Endothelial cell of umbilical vein (primary cell): ENCODE data around the gene MCM3. TPM values are rescaled to one million over a fixed set of nuclear protein-coding genes. Genes with fewer than 3 reads are reported as not detected.

Source experiments
- BruUV-seq: library from RNA; stranded (reverse); fragments of 400-500 nt; replicated peaks from 2 replicates; lab custom pipeline; 2021; lab: Mats Ljungman, UMichigan
- CTCF ChIA-PET: fragments of 300-600, 350-600 bp; sonication (Branson Sonifier 250); formaldehyde crosslinking; loops from one replicate; lab custom pipeline; 2021; ENCODE audit warnings: antibody characterized with exemption, inconsistent platforms; lab: Charles Lee
- POLR2A ChIA-PET: fragments of 300-600, 350-600 bp; sonication (Branson Sonifier 250); formaldehyde crosslinking; loops from one replicate; lab custom pipeline; 2021; ENCODE audit warnings: antibody characterized with exemption, inconsistent platforms; lab: Charles Lee
- DNase-seq: peaks from one replicate; pipeline ENCODE4 v3.0.0-alpha.2; 2011; ENCODE audit warnings: low read depth, low spot score
- FAIRE-seq: peaks from 2 replicates; lab custom pipeline; 2011; peaks lifted over from hg19 to GRCh38; lab: Jason Lieb, UNC
- H2AFZ ChIP-seq: 2 replicates; pipeline ENCODE4 v1.6.0; 2012; ENCODE audit warnings: low read depth, low read length, control low read depth, inconsistent platforms
- H3K27ac ChIP-seq: 2 replicates; pipeline ENCODE4 v1.5.1; 2011; ENCODE audit warnings: low read depth, mild to moderate bottlenecking, control low read depth, low read length, moderate library complexity; ENCODE audit not compliant: insufficient read depth
- H3K27me3 ChIP-seq, 2 experiments: 2 replicates each; pipeline versions ENCODE4 v1.6.0 to v1.6.1; 2011; ENCODE audit warnings: low read length in 2 of 2, mixed read lengths in 1 of 2; ENCODE audit not compliant: control insufficient read depth in 2 of 2, insufficient read depth in 2 of 2
- H3K36me3 ChIP-seq, 2 experiments: 2 replicates in 1 of 2; 3 replicates in 1 of 2; pipeline ENCODE4 v1.5.1; 2011; ENCODE audit warnings: low read length in 2 of 2, mild to moderate bottlenecking in 1 of 2, moderate library complexity in 1 of 2; ENCODE audit not compliant: control insufficient read depth in 2 of 2, insufficient read depth in 2 of 2; ENCODE audit errors: extremely low read depth in 1 of 2
- H3K4me1 ChIP-seq: 3 replicates; pipeline ENCODE4 v1.5.1; 2011; ENCODE audit warnings: mild to moderate bottlenecking, low read length; ENCODE audit not compliant: control insufficient read depth, insufficient read depth; ENCODE audit errors: extremely low read depth
- H3K4me2 ChIP-seq: 2 replicates; pipeline ENCODE4 v1.6.1; 2011; ENCODE audit warnings: low read length, control low read depth, mixed read lengths; ENCODE audit not compliant: insufficient read depth
- H3K4me3 ChIP-seq, 3 experiments: fragments of 200-600 bp in 1 of 3; sonication (generic), shearing (Covaris generic) in 1 of 3; replicated peaks in 1 of 3; 2 replicates each; pipeline ENCODE4 v1.5.1; 2011 to 2016; ENCODE audit warnings: control low read depth in 3 of 3, low read length in 3 of 3, mild to moderate bottlenecking in 2 of 3, inconsistent platforms in 1 of 3, low read depth in 1 of 3, moderate library complexity in 1 of 3; ENCODE audit not compliant: insufficient read depth in 1 of 3
- H3K79me2 ChIP-seq: 2 replicates; pipeline ENCODE4 v1.6.0; 2012; ENCODE audit warnings: low read length, inconsistent platforms; ENCODE audit not compliant: control insufficient read depth, insufficient read depth
- H3K9ac ChIP-seq: replicated peaks from 2 replicates; pipeline ENCODE3; 2011; ENCODE audit warnings: low read length, control low read depth; ENCODE audit not compliant: insufficient read depth; ENCODE audit errors: extremely low read depth
- H3K9me1 ChIP-seq: replicated peaks from 3 replicates; pipeline ENCODE4 v1.6.0; 2011; ENCODE audit warnings: mild to moderate bottlenecking, low read length; ENCODE audit not compliant: control insufficient read depth, insufficient read depth; ENCODE audit errors: extremely low read depth
- H3K9me3 ChIP-seq: replicated peaks from 2 replicates; pipeline ENCODE4 v1.5.1; 2012; ENCODE audit warnings: low read length, inconsistent platforms; ENCODE audit not compliant: control insufficient read depth, insufficient read depth
- H4K20me1 ChIP-seq: replicated peaks from 2 replicates; pipeline ENCODE3; 2011; ENCODE audit warnings: mild to moderate bottlenecking, low read length; ENCODE audit not compliant: control insufficient read depth, insufficient read depth; ENCODE audit errors: extremely low read depth
- CTCF ChIP-seq, 2 donors: IDR thresholded peaks; 1 replicate in 1 of 2; 2 replicates in 1 of 2; pipeline ENCODE4 v1.5.1; 2011; ENCODE audit warnings: low read length in 2 of 2, mild to moderate bottlenecking in 2 of 2, moderate library complexity in 2 of 2, control low read depth in 1 of 2, inconsistent platforms in 1 of 2, low read depth in 1 of 2; ENCODE audit not compliant: insufficient read depth in 1 of 2; ENCODE audit errors: extremely low read depth in 1 of 2
- EZH2 ChIP-seq: IDR thresholded peaks from 2 replicates; pipeline ENCODE4 v1.6.1; 2012; ENCODE audit warnings: borderline replicate concordance, low read depth, mild to moderate bottlenecking, moderate library complexity, low read length, inconsistent platforms; ENCODE audit not compliant: severe bottlenecking
- FOS ChIP-seq: IDR thresholded peaks from 2 replicates; pipeline ENCODE4 v1.6.1; 2011; ENCODE audit warnings: mild to moderate bottlenecking, low read length, moderate library complexity, borderline replicate concordance; ENCODE audit not compliant: insufficient read depth
- GATA2 ChIP-seq: IDR thresholded peaks from 2 replicates; pipeline ENCODE4 v1.7.0; 2011; ENCODE audit warnings: low read depth, mild to moderate bottlenecking, moderate library complexity, mixed read lengths, low read length; ENCODE audit not compliant: insufficient read length, insufficient read depth
- JUN ChIP-seq: IDR thresholded peaks from 2 replicates; pipeline ENCODE4 v1.6.1; 2011; ENCODE audit warnings: borderline replicate concordance, low read depth; ENCODE audit not compliant: insufficient read length, insufficient read depth
- MAX ChIP-seq: IDR thresholded peaks from 2 replicates; pipeline ENCODE4 v1.6.1; 2011; ENCODE audit not compliant: insufficient read depth, insufficient read length
- MYC ChIP-seq: IDR thresholded peaks from one replicate; pipeline ENCODE4 v1.6.1; 2011; ENCODE audit warnings: mild to moderate bottlenecking, low read depth, low read length
- POLR2A ChIP-seq: IDR thresholded peaks from 2 replicates; pipeline ENCODE4 v1.6.1; 2012; ENCODE audit warnings: low read depth, mild to moderate bottlenecking, control low read depth, low read length
- POLR2AphosphoS5 ChIP-seq: IDR thresholded peaks from 2 replicates; pipeline ENCODE4 v1.6.1; 2012; ENCODE audit warnings: low read depth, mild to moderate bottlenecking, control low read depth, low read length, moderate library complexity; ENCODE audit not compliant: insufficient read depth
- dilution Hi-C: fragments of 300-500 bp; cut with MboI; formaldehyde crosslinking; loops from one replicate; pipeline ENCODE4 v1.15.0; 2019; ENCODE audit warnings: low sequenced_read_pairs; ENCODE audit not compliant: extremely low pct_ligation_motif_present
- intact Hi-C: fragments of 100-400 bp; cut with micrococcal nuclease; formaldehyde crosslinking; loops from one replicate; pipeline ENCODE4 v1.10.0; 2022
- polyA plus RNA-seq, 4 experiments: library from polyadenylated mRNA; depleted of rRNA in 3 of 4; stranded (reverse) in 3 of 4; unstranded in 1 of 4; fragments of >200 nt; gene quantifications; 2 replicates each; pipeline versions ENCODE4 v1.2.1 to v1.2.3, GENCODE V29; 2011 to 2012; ENCODE audit warnings: missing spikeins in 1 of 4
- total RNA-seq: library from RNA; stranded (reverse); gene quantifications from 2 replicates; pipeline ENCODE4 v1.2.3, GENCODE V29; 2021

The MCM3 gene
- total and polyA plus RNA-seq, 2 donors (not counting 3 experiments of a cell fraction or from before 2014, with no cell fraction given) = 57.2 to 81.6 TPM

DNA sequence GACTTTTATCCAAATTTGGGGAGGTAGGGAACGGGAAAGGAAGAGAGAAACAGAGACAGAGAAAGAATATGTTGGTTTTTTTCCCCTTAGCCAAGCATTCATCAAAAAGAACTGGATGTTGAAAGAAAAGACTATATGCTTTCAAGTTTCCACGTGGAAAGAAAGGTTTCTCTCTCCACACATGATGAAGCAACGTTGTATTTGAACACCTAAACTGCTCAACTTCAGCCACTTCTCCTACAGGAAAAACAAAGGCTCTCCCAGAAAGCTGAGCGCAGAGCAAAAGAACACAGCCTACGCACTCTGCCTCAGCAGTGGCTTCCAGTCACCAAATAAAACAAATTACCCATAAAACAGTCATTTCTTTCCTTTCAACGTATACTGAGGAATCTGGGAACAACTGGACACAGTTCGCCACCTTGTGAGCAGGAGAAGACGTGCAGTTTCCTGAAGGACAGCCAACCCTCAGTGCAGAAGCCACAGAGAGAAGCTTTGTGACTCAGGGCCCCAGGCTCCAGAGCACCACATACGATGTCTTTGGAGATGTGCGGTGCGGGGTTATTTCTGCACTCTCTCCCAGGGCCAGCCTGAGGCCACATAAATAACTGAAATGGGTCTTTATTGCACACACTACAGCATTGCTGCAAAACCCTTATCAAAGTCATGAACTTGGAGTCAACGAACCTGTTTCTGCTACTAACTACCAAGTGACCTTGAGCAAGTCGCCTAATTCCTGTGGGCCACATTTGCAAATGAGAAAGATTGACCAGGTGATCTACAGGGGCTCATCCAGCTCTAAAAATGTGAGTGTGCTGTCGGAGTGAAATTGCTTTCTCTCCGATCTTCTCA lies 50.3 kb downstream of the MCM3 start:
- dilution Hi-C loops = no loop called here
- Histone ChIP-seq H3K27ac (no peak overlapping the region), H3K4me3 (no peak overlapping the region), H3K4me1 (no peaks in the 10 kb centered on the region), H3K9me1 (no peaks in the 10 kb centered on the region), H3K9me3 (no peaks in the 10 kb centered on the region), H3K27me3 (no peaks in the 10 kb centered on the region), H3K9ac (no peak overlapping the region), H3K4me2 (no peak overlapping the region), H4K20me1 (no peaks in the 10 kb centered on the region), H2AFZ (no peak overlapping the region), H3K36me3 (no peaks in the 10 kb centered on the region), H3K79me2 (no peaks in the 10 kb centered on the region)
- BruUV-seq = no TSS peak
- ChIA-PET POLR2A (no interaction called here), CTCF (interaction anchor here (0.6 to 1.7 kb wide), 21 partner anchors 8 to 380 kb away, joined by 3 to 15 read pairs (median 4); no protein-coding TSS in a partner anchor)
- DNase-seq = peak; percentile 45
- intact Hi-C loops = loop anchor here (1.0 to 10.0 kb wide), 5 partner anchors 71 to 379 kb away; partner anchors contain the start of gene PKHD1
- TF ChIP-seq POLR2AphosphoS5 (no peak), POLR2A (no peak), MYC (no peak), GATA2 (no peak), CTCF (IDR thresholded peaks at IDR 0.05; ENCODE audit: extremely low read depth in 1 of 2, insufficient read depth in 1 of 2, low read depth in 1 of 2, low read length in 2 of 2) (peak; percentile 46 to 51), FOS (no peak), EZH2 (no peak), MAX (no peak), JUN (no peak)
- peak; percentile 67 for FAIRE-seq
